ENCODE data around the gene AFG1L. TPM values are rescaled to one million over a fixed set of nuclear protein-coding genes. Genes with fewer than 3 reads are reported as not detected.

Gene AFG1L
- total RNA-seq, 1 experiment from 2014 or later, result 4.9 TPM

- Histone ChIP-seq H3K4me1 (ENCODE audit: control insufficient read depth in 1 of 2, insufficient read depth in 2 of 2, low read length in 2 of 2) (no peaks in the 10 kb centered on the region), H3K9ac (ENCODE audit: low read length) (no peak overlapping the region), H3K4me2 (ENCODE audit: low read length) (no peak overlapping the region), H3K27ac (ENCODE audit: low read depth, low read length) (no peak overlapping the region), H3K79me2 (ENCODE audit: insufficient read depth, low read length) (no peaks in the 10 kb centered on the region), H3K9me3 (ENCODE audit: control insufficient read depth in 1 of 2, insufficient read depth in 1 of 2, low read depth in 1 of 2, low read length in 2 of 2) (no peaks in the 10 kb centered on the region), H3K4me3 (replicated peaks in 1 of 2; ENCODE audit: low read depth in 1 of 2, low read length in 2 of 2) (no peak overlapping the region), H3K27me3 (ENCODE audit: insufficient read depth, low read length) (no peaks in the 10 kb centered on the region), H3K36me3 (ENCODE audit: control insufficient read depth in 1 of 2, insufficient read depth in 2 of 2, low read length in 2 of 2) (no peaks in the 10 kb centered on the region), H2AFZ (ENCODE audit: low read depth, low read length, poor library complexity, severe bottlenecking) (no peak overlapping the region), H4K20me1 (ENCODE audit: insufficient read depth) (no peaks in the 10 kb centered on the region), H3K9me2 (ENCODE audit: insufficient read depth) (no peaks in the 10 kb centered on the region)
- TF ChIP-seq CTCF (IDR thresholded peaks at IDR 0.05 in 2 of 3, conservative IDR thresholded peaks at IDR 0.05 in 1 of 3; ENCODE audit: borderline replicate concordance in 1 of 3, insufficient read depth in 1 of 3, low read depth in 2 of 3, low read length in 2 of 3) (peak; percentile 65 to 84 (median 67)), SP1 (IDR thresholded peaks at IDR 0.05; ENCODE audit: low read depth) (0 out of 2 replicates have a peak, but pooled peaks have one; percentile 12), ELF1 (IDR thresholded peaks at IDR 0.05; ENCODE audit: borderline replicate concordance, low read depth) (no peak), RAD21 (IDR thresholded peaks at IDR 0.05; ENCODE audit: low read depth) (peak; percentile 89), POLR2A (IDR thresholded peaks at IDR 0.05; ENCODE audit: borderline replicate concordance, extremely low read depth, insufficient read depth, insufficient read length) (no peak)
- CTCF ChIA-PET, result interaction anchor here (0.6 to 3.3 kb wide), 38 partner anchors 9 to 514 kb away, joined by 3 to 38 read pairs (median 4); partner anchors contain the start of gene SNX3
- peak; percentile 36 for DNase-seq (ENCODE audit: low read depth, low spot score)
- ATAC-seq, result peak; percentile 89
- intact Hi-C loops (cut with micrococcal nuclease), result loop anchor here (1.0 to 10.0 kb wide), 3 partner anchors 243 to 517 kb away; no protein-coding TSS in a partner anchor
- BruUV-seq (replicated peaks), result no TSS peak
- POLR2A ChIA-PET, result no interaction called here
- RAD21 ChIA-PET (ENCODE audit: low non-redundant PET in 1 of 2, low total read pairs in 2 of 2, uncharacterized antibody in 2 of 2, unreplicated experiment in 2 of 2), result interaction anchor here (0.5 to 0.9 kb wide), 2 partner anchors 284 to 388 kb away, joined by 3 to 5 read pairs; no protein-coding TSS in a partner anchor
Observed at GRCh38 chr6:108492131-108492766, 197.4 kb downstream of the AFG1L start.

- ChIA-PET POLR2A (no interaction called here), RAD21 (ENCODE audit: low non-redundant PET in 1 of 2, low total read pairs in 2 of 2, uncharacterized antibody in 2 of 2, unreplicated experiment in 2 of 2) (no interaction called here), CTCF (no interaction called here)
- no TSS peak for BruUV-seq (replicated peaks)
- H3K27ac ChIP-seq (ENCODE audit: low read depth, low read length), result no peak overlapping the region
- DNase-seq (ENCODE audit: low read depth, low spot score) (no peak), ATAC-seq (no peak)
- H3K9ac ChIP-seq (ENCODE audit: low read length), result no peak overlapping the region
- no peak overlapping the region for H3K4me2 ChIP-seq (ENCODE audit: low read length)
- no peaks in the 10 kb centered on the region for H3K9me3 ChIP-seq (ENCODE audit: control insufficient read depth in 1 of 2, insufficient read depth in 1 of 2, low read depth in 1 of 2, low read length in 2 of 2)
- H3K4me1 ChIP-seq (ENCODE audit: control insufficient read depth in 1 of 2, insufficient read depth in 2 of 2, low read length in 2 of 2), result no peaks in the 10 kb centered on the region
- H3K36me3 ChIP-seq (ENCODE audit: control insufficient read depth in 1 of 2, insufficient read depth in 2 of 2, low read length in 2 of 2), result no peaks in the 10 kb centered on the region
- H3K27me3 ChIP-seq (ENCODE audit: insufficient read depth, low read length), result no peaks in the 10 kb centered on the region
- no peaks in the 10 kb centered on the region for H3K9me2 ChIP-seq (ENCODE audit: insufficient read depth)
- intact Hi-C loops (cut with micrococcal nuclease), result loop anchor here (10.0 kb wide), 1 partner anchor 520 kb away; no protein-coding TSS in a partner anchor
- no peaks in the 10 kb centered on the region for H3K79me2 ChIP-seq (ENCODE audit: insufficient read depth, low read length)
- no peak overlapping the region for H3K4me3 ChIP-seq (replicated peaks in 1 of 2; ENCODE audit: low read depth in 1 of 2, low read length in 2 of 2)
- H2AFZ ChIP-seq (ENCODE audit: low read depth, low read length, poor library complexity, severe bottlenecking), result no peak overlapping the region
- H4K20me1 ChIP-seq (ENCODE audit: insufficient read depth), result no peaks in the 10 kb centered on the region
- TF ChIP-seq SIN3A (IDR thresholded peaks at IDR 0.05; ENCODE audit: low read depth), result no peak
- TF ChIP-seq FOSL1 (IDR thresholded peaks at IDR 0.05; ENCODE audit: low read depth), result no peak
- TF ChIP-seq POLR2A (IDR thresholded peaks at IDR 0.05; ENCODE audit: borderline replicate concordance, extremely low read depth, insufficient read depth, insufficient read length), result no peak
- no peak for TF ChIP-seq SP1 (IDR thresholded peaks at IDR 0.05; ENCODE audit: low read depth)
- TF ChIP-seq ATF3 (IDR thresholded peaks at IDR 0.05), result no peak
- TF ChIP-seq EZH2 (IDR thresholded peaks at IDR 0.05), result no peak
- TF ChIP-seq JUND (IDR thresholded peaks at IDR 0.05), result no peak
- no peak for TF ChIP-seq EZH2phosphoT487 (IDR thresholded peaks at IDR 0.05; ENCODE audit: borderline replicate concordance)
- no peak for TF ChIP-seq ZNF274 (IDR thresholded peaks at IDR 0.05; ENCODE audit: low read depth, low read length)
- no peak for TF ChIP-seq TCF7L2 (IDR thresholded peaks at IDR 0.05; ENCODE audit: borderline replicate concordance, extremely low read depth, insufficient read depth, insufficient read length)
- TF ChIP-seq CBX3 (IDR thresholded peaks at IDR 0.05; ENCODE audit: low read depth), result no peak
- TF ChIP-seq CTCF (IDR thresholded peaks at IDR 0.05 in 2 of 3, conservative IDR thresholded peaks at IDR 0.05 in 1 of 3; ENCODE audit: borderline replicate concordance in 1 of 3, insufficient read depth in 1 of 3, low read depth in 2 of 3, low read length in 2 of 3), result no peak
- TF ChIP-seq SRF (IDR thresholded peaks at IDR 0.05; ENCODE audit: low read depth), result no peak
- TF ChIP-seq MAX (IDR thresholded peaks at IDR 0.05), result no peak
Observed at GRCh38 chr6:108494434-108494833, 199.6 kb downstream of the AFG1L start.

Measured in HCT116 (cell line).